Measurements from ENCODE around the gene ZNF536. TPM values are rescaled to one million over a fixed set of nuclear protein-coding genes. Genes with fewer than 3 reads are reported as not detected.

ZNF536 gene
- total RNA-seq, 1 experiment from 2014 or later: 0.35 TPM

DNA sequence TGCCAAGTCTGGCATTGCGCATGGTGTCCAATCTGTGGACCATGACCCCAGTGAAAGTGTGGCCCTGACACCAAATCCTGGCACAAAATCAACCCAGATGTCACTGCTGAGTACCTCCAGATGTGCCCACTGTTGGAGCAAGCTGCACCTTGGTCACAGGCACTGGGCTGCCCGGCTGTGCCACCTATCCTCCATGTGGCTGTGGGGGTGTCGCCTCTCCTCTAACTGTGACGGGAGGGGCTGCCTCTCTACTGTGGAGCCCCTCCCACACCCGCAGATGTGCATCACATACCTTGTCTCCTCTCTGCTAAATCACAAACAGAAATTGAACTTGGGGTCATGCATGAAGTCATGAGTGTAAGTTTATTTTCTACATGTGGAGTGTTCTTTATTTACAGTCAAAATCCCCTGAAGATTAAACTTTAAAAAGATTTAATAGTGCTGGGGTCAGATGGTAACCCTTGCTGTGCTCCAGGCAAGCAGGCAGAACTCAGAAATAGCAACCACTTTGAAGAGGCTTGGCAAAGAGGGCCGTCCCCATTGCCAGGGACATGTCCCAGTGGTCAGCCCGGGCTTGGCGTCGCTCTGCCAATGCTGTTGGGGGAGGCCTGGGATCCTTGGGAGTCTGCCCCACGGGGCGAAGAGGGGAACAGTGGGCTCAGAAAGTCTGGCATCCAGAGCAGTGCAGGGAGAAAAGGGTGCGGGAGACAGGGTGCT is 46.4 kb upstream of the ZNF536 start (continued):
- no peak for TF ChIP-seq FOXK1 (CRISPR knock-in tag; IDR thresholded peaks at IDR 0.05)
- TF ChIP-seq, protein P1, sequence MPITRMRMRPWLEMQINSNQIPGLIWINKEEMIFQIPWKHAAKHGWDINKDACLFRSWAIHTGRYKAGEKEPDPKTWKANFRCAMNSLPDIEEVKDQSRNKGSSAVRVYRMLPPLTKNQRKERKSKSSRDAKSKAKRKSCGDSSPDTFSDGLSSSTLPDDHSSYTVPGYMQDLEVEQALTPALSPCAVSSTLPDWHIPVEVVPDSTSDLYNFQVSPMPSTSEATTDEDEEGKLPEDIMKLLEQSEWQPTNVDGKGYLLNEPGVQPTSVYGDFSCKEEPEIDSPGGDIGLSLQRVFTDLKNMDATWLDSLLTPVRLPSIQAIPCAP (CRISPR knock-in tag; IDR thresholded peaks at IDR 0.05): no peak
- no peak for TF ChIP-seq ZNF671 (CRISPR knock-in tag; IDR thresholded peaks at IDR 0.05)

DNA sequence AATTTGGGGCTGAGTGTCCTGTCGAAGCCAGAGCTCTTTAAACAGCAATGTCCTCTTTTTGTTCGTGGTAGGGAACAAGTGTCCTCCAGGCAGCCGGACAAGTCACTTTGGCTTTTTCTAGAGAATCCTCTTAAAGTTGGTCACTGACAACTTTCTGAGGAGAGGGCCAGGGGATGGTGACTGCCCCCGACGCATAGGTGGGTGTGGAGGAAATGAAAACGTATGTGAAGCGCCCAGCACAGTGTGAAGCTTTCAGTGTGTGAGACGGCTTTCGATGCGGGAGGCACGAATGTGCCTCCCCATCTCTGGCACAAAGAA is 45.8 kb upstream of the ZNF536 start:
- H3K36me3 Mint-ChIP-seq: no peaks in the 10 kb centered on the region
- no peak overlapping the region for H3K4me3 Mint-ChIP-seq
- no peak for TF ChIP-seq MXD4 (CRISPR knock-in tag; IDR thresholded peaks at IDR 0.05; ENCODE audit: borderline replicate concordance)
- TF ChIP-seq, protein P2, sequence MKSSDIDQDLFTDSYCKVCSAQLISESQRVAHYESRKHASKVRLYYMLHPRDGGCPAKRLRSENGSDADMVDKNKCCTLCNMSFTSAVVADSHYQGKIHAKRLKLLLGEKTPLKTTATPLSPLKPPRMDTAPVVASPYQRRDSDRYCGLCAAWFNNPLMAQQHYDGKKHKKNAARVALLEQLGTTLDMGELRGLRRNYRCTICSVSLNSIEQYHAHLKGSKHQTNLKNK (CRISPR knock-in tag; IDR thresholded peaks at IDR 0.05): no peak
- TF ChIP-seq, protein P3, sequence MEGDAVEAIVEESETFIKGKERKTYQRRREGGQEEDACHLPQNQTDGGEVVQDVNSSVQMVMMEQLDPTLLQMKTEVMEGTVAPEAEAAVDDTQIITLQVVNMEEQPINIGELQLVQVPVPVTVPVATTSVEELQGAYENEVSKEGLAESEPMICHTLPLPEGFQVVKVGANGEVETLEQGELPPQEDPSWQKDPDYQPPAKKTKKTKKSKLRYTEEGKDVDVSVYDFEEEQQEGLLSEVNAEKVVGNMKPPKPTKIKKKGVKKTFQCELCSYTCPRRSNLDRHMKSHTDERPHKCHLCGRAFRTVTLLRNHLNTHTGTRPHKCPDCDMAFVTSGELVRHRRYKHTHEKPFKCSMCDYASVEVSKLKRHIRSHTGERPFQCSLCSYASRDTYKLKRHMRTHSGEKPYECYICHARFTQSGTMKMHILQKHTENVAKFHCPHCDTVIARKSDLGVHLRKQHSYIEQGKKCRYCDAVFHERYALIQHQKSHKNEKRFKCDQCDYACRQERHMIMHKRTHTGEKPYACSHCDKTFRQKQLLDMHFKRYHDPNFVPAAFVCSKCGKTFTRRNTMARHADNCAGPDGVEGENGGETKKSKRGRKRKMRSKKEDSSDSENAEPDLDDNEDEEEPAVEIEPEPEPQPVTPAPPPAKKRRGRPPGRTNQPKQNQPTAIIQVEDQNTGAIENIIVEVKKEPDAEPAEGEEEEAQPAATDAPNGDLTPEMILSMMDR (IDR thresholded peaks at IDR 0.05): no peak
- no peak for TF ChIP-seq ZNF219 (CRISPR knock-in tag; IDR thresholded peaks at IDR 0.05; ENCODE audit: borderline replicate concordance)
- TF ChIP-seq, protein P1 (CRISPR knock-in tag; IDR thresholded peaks at IDR 0.05): no peak
- TF ChIP-seq TEAD1 (CRISPR knock-in tag; IDR thresholded peaks at IDR 0.05): no peak
- TF ChIP-seq ZNF396 (CRISPR knock-in tag; IDR thresholded peaks at IDR 0.05; ENCODE audit: borderline replicate concordance): no peak
- no peak for TF ChIP-seq ATF1 (CRISPR knock-in tag; IDR thresholded peaks at IDR 0.05)
- TF ChIP-seq ELF4 (CRISPR knock-in tag; IDR thresholded peaks at IDR 0.05; ENCODE audit: low read depth): no peak
- no peak for TF ChIP-seq ZNF317 (CRISPR knock-in tag; IDR thresholded peaks at IDR 0.05; ENCODE audit: borderline replicate concordance, low read depth)
- TF ChIP-seq MYBL2 (CRISPR knock-in tag; IDR thresholded peaks at IDR 0.05): no peak
- TF ChIP-seq KAT7 (CRISPR knock-in tag; IDR thresholded peaks at IDR 0.05; ENCODE audit: borderline replicate concordance): no peak
- TF ChIP-seq RELA (CRISPR knock-in tag; IDR thresholded peaks at IDR 0.05; ENCODE audit: borderline replicate concordance): no peak
- TF ChIP-seq, protein P4, sequence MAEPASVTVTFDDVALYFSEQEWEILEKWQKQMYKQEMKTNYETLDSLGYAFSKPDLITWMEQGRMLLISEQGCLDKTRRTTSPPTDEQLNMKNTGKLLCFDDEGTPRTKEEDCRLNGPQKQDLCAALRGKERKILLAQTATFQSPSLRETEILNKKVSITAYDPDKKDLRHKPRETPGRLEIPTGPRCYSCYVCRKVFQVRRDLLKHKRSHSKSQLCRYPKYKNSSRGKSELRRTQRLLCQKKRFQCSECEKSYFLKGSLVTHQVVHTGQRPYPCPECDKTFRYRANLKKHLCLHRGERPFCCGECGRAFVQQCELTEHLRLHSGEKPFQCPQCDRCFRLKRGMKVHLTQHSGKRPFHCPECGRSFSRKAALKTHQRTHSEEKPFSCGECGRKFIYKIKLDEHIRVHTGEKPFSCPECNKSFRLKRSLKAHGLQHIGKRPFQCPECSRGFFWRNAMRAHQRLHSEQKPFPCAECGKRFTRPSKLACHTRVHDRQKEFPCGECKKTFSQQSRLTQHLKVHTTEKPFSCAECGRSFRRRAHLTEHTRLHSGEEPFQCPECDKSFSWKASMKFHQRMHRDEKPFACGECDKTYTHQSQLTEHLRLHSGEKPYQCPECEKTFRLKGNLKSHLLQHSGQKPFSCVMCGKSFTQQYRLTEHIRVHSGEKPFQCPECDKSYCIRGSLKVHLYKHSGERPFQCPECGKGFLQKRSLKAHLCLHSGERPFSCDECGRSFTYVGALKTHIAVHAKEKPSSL (CRISPR knock-in tag; conservative IDR thresholded peaks at IDR 0.05): no peak
- ChIA-PET POLR2A (interaction anchor here (0.6 to 1.4 kb wide), 2 partner anchors 28 to 80 kb away, joined by 3 read pairs; no protein-coding TSS in a partner anchor), CTCF (no interaction called here)
- no peaks in the 10 kb centered on the region for H3K4me1 Mint-ChIP-seq
- no peak for DNase-seq (ENCODE audit: low spot score)
- ATAC-seq: no peak
- no peaks in the 10 kb centered on the region for H3K27me3 Mint-ChIP-seq (ENCODE audit: low read depth)
- H3K27ac Mint-ChIP-seq: no peak overlapping the region
- peaks cover 10% of the 10 kb centered on the region for H3K9me3 Mint-ChIP-seq

DNA sequence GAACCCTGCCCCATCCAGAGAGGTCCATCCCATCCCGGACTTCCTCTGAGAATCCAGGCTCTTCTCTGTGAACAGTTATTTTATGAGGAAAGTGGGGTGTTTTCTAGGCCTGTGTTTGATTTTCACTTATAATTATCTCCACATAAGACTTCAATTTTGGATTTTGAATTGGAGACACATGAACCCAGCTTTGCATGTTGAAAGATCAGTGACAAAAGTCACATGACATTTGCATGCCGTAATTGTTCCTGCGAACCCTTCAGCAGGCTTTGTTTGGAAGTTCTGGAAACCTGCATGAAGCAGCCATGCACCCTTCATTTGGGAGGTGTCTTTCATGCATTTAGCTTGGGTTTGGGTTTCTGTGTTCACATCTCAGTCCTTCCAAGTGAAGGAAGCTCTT is 44.9 kb upstream of the ZNF536 start:
- no peak overlapping the region for H3K27ac Mint-ChIP-seq
- H3K36me3 Mint-ChIP-seq: no peaks in the 10 kb centered on the region
- H3K4me1 Mint-ChIP-seq: no peaks in the 10 kb centered on the region
- POLR2A ChIA-PET: no interaction called here
- H3K27me3 Mint-ChIP-seq (ENCODE audit: low read depth): no peaks in the 10 kb centered on the region
- DNase-seq (ENCODE audit: low spot score): no peak
- CTCF ChIA-PET: no interaction called here
- no peak for ATAC-seq
- H3K9me3 Mint-ChIP-seq: peaks cover 16% of the 10 kb centered on the region
- no peak overlapping the region for H3K4me3 Mint-ChIP-seq
- TF ChIP-seq TEAD1 (CRISPR knock-in tag; IDR thresholded peaks at IDR 0.05) (no peak), JUN (CRISPR knock-in tag; IDR thresholded peaks at IDR 0.05) (no peak), OVOL2 (CRISPR knock-in tag; IDR thresholded peaks at IDR 0.05; ENCODE audit: borderline replicate concordance) (no peak)
- TF ChIP-seq, protein P5, sequence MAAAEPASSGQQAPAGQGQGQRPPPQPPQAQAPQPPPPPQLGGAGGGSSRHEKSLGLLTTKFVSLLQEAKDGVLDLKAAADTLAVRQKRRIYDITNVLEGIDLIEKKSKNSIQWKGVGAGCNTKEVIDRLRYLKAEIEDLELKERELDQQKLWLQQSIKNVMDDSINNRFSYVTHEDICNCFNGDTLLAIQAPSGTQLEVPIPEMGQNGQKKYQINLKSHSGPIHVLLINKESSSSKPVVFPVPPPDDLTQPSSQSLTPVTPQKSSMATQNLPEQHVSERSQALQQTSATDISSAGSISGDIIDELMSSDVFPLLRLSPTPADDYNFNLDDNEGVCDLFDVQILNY (CRISPR knock-in tag; IDR thresholded peaks at IDR 0.05): no peak
